HPDE6-E6E7 (cell line): ENCODE results near the gene LSM14A.
"Not testable (repeated sequence)": the region's sequence is repeated elsewhere in the genome, so short reads cannot be mapped to it uniquely, and the experiment has no call there.

Experiments used
- DNase-seq: peaks from one replicate; pipeline ENCODE4 v3.0.0; 2011; ENCODE audit warnings: missing footprints; ENCODE audit errors: extremely low spot score

The LSM14A gene

DNA sequence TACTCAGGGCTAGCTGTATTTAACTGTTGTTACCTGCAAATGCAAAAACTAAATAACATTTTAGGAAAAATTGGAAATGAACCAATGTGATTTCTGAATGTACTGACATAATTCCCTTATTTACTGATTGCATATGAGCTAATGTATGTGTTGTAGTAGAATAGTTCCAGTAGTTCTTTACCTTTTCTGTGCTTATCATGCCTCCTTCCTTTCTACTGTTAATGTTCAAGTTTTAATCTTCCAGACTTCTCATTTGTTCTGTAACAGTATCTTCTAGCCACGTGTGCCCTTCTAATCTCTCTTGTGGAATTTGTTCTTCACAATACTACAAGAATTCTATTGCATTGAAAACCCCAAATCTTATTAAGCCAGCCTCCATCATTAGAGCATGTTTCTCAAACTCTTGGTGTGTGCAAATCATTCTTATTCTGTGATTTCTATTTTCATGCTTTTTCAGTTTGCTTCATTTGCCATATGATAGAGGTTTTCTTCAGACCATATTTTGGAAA is 17.7 kb downstream of the LSM14A start:
- no peak for DNase-seq

DNA sequence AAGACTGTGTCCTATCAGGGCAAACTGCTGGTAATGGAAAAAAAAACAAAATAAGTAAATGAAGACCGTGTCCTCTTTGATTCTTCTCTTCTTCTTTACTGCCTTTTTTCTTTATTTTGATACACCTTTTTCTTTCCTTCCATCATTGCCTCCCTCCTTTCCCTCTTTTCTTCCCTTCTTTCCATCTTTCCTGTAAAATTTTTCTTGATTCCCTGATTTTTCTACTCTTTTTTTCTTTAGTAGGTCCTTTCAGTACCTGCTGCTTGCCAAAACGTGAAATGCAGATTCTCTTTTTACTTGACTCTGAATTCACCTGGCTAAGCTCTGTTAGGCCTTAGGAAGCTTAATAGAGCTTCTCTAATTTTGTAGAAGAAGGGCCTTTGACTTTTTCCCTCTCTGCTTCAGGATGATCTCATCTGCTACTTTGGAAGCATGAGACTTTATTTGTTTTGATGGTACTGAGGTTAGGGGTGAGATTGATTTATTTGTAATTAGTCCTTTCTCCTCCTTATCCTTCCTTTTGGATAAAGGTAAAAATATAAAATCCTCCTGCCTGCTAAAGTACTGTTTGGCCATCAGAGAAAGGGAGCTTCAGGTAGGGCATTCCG is 19.2 kb downstream of the LSM14A start:
- no peak for DNase-seq

DNA sequence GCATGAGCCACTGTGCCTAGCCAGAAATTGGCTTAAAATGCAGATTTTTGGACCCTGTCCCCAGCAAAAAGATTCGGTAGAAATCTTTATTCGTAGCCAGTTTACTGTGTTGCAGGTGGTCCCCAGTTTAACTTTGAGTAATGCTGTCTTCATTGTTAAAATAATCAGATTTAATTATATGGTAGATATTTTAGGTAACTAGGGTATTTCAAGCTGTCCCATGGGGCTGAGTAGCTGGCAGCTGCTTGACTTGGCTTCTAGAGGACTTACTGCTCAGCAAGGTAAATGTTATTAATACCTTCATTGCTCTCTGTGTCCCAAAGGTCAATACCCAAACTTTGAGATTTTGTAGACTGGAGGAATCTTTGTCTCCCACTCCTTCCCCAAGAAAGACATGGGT is 21.1 kb downstream of the LSM14A start:
- no peak for DNase-seq

DNA sequence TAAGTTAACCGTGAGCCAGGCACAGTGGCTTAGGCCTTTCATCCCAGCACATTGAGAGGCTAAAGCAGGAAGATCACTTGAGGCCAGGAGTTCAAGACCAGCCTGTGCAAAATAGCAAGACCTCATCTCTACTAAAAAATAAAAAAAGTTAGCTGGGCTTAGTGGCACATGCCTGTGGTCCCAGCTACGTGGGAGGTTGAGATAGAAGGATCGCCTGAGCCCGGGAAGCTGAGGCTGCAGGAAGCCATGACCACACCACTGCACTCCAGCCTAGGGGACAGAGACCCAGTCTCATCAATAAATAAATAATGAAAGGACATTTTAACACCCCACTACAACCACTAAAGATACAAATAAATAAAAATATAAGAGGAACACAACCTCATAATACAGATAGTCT is 21.6 kb downstream of the LSM14A start:
- no peak for DNase-seq

DNA sequence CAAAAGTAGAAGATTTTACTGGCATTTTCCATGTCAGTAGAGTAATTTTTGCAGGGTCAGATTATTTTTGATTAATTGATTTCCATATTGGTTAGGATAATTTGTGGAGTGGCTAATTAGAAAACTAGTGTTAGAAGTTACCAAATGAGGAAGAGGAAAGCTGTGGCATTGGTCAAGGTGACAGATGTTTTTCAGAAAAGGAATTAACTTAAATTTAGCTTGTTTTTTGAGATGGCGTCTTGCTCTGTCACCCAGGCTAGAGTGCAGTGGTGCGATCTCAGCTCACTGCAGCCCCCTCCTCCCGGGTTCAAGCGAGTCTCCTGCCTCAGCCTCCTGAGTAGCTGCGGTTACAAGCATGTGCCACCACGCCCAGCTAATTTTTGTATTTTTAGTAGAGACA is 28.8 kb downstream of the LSM14A start:
- no peak for DNase-seq

DNA sequence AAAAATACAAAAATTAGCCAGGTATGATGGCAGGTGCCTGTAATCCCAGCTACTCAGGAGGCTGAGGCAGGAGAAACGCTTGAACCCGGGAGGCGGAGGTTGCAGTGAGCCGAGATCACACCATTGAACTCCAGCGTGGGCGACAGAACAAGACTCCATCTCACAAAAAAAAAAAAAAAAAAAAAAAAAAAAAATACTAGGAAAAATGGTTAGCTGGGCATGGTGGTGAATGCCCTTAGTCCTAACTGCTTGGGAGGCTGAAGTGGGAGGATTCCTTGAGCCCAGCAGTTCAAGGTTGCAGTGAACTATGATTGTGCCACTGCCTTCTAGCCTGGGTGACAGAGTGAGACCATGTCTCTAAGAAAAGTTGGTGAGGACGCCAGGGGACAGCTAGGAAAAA is 33.0 kb downstream of the LSM14A start:
- not testable (repeated sequence) for DNase-seq

DNA sequence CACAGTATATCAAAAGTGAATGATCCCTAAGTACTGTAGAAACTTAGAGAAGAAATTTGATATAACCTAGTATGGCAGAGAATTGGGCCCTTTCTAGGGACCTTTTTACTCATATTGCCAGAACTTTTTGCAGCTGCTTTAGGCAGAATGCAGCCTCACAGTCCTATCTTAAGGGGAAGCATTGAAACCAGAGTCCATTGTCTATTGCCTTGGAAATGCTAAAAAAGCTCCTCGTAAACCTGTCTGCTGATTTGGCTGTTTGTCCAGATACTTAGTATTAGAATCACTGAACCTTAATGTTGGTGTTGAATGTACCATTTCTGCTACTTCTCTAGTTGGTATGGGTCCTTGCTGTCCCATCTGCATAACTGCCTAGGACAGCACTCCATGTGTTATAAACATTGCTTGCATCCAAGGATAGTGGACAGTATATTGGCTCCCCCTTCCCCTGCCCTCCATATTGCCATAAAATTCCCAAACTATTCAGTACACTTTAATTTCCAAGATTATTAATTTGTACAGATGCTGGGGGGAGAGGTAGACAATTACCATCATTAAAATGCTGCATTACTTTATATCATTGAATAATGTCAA is 36.1 kb downstream of the LSM14A start:
- no peak for DNase-seq

DNA sequence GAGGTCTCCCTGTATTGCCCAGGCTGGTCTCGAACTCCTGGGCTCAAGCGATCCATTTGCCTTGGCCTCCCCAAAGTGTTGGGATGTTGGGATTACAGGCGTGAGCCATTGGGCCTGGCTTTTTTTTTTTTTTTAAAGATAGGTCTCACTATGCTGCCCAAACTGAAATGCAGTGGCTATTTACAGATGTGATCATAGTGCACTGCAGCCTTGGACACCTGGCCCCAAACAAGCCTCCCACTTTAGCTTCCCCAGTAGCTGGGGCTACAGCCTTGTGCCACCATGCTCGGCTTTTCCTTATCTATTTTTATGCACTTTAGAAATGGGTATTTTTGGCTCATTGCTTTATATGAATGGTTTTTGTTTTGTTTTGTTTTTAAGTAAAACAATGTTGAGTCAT is 37.4 kb downstream of the LSM14A start:
- DNase-seq: no peak

DNA sequence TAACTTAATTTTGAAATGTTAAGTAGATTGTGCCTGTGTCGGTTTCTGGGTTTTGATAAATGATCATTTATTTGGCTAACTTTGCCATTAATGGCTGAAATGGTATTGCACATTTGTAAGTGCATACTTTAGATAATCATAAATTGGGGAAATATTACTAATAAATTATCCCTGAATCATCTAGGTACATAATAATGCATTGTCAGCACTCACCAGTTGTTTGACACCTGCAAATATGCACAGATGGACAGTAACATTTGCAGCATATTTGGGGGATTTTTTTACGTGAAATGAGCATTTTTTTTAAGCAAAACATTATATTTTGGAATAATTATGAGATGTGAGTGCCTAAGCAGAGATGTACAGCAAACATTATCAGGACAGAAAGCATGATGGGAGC is 41.0 kb downstream of the LSM14A start:
- no peak for DNase-seq

DNA sequence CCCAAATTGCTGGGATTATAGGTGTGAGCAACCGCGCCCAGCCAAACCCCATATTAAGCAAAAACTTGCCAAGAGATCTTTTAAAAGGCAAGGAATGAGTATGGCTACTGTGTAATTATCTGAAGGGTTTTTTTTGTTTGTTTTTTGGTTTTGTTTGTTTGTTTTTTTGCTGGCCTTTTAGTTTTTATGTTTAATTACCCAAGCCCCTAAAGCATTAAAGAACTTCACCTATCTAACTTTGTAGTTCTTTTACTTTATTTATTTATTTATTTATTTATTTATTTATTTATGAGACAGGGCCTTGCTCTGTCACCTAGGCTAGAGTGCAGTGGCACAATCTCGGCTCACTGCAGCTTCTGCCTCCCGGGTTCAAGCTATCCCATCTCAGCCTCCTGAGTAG is 41.7 kb downstream of the LSM14A start:
- DNase-seq: no peak

DNA sequence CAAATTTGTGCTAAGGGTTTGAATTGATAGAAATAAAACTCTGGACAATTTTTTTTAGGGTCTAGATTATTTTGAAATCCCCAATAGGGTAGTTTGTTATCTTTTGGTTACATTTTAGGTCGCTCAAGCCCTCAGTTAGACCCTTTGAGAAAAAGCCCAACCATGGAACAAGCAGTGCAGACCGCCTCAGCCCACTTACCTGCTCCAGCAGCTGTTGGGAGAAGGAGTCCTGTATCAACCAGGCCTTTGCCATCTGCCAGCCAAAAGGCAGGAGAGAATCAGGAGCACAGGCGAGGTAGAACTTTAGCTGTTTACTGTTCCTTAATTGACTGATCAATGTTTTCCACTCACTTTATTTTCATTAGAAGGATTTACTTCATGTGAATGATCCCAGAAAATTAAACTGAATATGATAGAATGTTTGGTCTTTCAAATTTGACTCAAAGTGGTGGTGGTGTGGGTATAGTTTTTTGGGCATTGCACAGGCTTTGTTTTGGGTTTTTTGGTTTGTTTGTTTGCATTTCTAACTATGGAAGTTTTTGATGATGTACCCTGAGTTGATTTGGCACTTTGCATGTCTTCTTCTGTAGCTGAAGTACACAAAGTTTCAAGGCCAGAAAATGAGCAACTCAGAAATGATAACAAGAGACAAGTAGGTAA is 42.8 kb downstream of the LSM14A start:
- DNase-seq: no peak

DNA sequence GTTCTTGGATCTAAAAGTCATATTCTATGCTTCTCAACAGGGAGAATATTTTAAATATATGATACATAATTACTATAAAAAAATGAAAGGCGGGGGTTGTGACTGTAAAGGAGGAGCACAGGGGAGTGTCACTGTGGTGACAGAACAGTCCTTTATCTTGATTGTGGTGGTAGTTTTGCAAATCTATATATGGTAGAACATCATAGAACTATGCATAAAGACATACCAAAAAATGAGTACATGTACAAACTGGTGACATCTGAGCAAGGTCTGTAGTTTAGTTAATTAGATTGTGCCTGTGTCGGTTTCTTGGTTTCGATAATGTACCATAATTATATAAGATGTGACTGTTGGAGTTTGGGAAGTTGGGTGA is 43.3 kb downstream of the LSM14A start:
- DNase-seq: no peak

DNA sequence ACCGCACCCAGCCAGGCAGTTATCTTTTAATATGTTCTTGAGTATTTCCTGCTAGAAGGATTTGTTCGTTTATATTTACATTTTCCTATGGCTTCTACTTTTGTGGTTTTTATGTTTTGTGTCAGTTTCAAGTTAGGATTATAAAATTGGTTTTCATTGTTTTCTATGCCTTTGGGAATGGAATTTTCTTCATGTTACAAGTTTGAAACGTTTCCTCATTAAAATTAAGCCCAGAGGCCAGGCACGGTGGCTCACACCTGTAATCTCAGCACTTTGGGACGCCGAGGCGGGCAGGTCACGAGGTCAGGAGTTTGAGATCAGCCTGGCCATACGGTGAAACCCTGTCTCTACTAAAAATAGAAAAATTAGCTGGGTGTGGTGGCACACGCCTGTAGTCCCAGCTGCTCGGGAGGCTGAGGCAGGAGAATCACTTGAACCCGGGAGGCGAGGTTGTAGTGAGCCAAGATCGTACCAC is 44.5 kb downstream of the LSM14A start:
- DNase-seq: not testable (repeated sequence)

DNA sequence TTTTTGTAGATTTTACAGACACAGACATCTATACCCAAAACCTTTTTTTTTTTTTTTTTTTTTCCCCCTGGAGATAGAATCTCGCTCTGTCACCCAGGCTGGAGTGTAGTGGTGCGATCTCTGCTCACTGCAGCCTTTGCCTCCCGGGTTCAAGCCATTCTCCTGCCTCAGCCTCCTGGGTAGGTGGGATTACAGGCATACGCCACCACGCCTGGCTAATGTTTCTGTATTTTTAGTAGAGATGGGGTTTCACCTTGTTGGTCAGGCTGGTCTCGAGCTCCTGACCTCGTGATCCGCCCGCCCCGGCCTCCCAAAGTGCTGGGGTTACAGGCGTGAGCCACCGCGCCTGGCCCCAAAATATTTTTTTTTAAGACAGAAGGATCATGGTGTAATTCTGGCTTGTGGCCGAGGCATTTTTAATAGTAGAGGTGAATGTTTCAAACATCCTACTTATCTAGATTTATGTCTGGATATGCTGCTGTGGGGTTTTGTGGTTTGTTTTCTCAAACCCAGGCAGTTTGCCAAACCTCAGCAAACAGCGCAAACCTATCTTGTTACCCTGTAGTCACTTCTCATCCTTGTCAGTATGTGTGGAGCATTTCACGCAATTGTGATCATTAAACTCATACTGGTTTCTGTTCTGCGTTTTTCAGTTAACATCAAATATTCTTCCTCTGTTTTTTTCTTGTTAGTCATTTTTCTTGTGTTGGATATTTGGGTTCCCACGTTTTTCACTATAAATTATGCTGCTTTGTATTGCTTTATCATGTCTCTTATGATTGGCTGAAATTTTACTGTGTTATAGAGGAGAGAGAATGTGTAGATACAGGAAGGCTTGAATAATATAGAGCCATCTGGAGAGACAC is 45.9 kb downstream of the LSM14A start:
- DNase-seq: no peak

DNA sequence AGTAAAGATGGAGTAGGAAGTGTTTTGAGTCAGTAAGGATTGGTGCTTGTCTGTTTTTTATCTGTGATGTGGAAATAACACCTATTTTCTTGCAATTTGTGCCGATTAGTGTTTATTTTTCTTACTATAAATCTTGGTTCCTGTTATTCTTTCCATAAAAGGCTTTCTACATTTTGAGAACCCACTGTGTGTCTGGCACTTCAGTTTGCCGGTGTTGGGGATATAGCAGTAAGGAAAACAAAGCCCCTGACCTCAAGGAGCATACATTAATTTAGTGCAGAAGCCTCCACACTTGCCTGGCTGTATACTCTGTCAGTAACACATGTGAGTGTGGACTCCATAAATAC is 46.5 kb downstream of the LSM14A start:
- no peak for DNase-seq

DNA sequence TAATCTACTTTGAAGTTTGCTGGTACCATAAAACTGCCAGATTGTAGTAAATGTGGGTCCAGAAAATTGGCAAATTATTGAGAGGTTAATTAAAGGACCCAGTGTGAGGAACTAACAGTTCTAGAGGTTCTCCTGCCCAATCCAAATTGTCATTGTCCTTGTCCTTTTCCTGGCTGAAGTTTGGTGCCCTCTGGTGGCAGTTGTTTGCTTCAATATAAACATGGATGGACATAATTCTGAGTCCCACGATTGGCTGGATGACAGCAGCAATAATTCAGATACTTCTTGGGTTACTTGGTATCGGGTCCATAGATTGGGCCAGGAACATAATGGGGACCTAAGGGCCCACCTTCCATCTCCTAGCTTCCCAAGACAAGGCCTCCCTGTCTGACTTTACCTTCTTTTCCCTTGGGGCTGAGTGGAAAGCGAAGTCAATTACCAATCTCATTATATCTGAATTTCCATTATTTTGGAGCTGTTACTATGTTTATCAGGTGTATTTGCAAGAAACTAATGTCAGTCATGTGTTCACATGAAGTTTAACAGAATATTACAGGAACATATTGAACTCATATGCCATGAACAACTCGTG is 48.3 kb downstream of the LSM14A start:
- DNase-seq: peak; percentile 22

DNA sequence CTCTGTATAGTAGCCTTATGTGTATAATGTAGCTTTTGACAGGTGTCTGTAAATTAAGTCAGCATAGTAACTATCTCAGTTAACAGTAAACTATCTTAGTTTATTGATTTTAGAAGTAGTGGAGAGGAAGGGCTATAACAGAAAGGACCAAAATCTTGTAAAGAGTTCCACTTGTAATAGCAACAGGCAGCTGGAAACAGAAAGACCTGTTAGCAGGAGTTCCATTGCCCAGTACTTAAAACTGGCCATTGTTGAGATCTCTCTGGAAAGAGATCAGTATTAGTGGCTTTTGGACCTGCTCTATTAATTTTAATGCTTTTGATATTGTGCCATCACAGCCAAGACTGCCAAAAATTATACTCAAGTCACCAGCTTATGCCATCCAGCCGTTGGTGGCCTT is 50.1 kb downstream of the LSM14A start:
- DNase-seq: no peak

DNA sequence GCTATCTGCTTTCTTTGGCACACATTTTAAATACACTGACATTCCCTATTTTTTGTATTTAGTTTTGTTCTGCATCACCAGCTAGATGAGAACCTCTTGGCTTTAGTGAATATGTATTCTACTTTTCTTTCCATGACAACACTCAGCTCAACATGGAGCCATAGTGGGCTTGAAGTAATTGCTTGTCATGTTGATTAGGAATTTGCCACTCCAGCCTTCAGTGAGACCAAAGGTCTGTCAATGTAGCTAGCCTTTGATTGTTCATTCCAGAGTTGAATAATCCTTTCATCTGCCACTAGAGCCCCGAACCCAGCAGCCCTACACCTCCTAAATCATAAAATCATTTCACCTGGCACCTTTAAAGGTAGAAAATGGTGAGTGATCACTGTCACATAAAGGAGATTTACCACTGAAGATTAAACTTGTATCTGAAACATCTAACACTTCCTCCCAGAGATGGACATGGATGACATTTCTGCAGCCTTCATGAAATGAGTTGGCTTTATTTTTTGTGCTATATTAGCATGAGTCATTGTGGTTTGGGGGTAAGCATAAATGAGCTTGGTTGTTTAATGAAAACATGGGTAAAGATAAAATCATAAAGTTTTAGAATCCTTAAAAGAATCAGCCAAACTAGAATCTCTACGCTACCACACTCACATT is 52.8 kb downstream of the LSM14A start:
- DNase-seq: no peak

DNA sequence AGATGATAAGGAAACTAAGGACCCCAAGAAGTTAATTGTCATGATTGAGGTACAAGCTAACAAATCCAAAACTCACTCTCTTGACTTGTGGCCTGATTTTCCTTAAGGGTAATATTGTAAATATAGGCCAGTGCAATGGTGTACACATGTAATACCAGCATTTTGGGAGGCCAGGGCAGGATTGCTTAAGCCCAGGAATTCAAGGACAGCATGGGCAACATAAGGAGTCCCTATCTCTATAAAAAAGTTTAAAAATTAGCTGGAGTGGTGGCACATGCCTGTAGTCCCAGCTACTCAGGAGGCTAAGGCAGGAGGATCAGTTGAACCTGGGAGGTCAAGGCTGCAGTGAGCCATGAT is 53.3 kb downstream of the LSM14A start:
- no peak for DNase-seq

DNA sequence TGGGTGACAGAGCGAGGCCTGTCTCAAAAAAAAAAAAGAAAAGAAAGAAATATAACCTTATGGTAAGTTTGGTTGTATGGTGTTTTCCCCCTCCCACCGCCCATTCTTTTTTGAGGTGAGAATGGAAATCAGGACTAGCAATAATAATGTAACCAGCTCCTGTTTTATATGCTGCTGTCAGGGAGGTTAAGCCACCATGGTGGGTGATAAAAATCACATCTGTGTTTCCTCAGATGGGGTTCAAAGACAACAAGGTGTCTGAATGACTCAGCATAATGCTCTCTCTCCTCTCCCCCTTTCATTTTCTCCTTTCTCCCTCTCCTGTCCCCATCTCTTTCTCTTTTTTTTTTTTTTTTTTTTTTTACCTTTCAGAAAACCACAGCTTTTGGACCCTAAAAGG is 53.7 kb downstream of the LSM14A start:
- no peak for DNase-seq

DNA sequence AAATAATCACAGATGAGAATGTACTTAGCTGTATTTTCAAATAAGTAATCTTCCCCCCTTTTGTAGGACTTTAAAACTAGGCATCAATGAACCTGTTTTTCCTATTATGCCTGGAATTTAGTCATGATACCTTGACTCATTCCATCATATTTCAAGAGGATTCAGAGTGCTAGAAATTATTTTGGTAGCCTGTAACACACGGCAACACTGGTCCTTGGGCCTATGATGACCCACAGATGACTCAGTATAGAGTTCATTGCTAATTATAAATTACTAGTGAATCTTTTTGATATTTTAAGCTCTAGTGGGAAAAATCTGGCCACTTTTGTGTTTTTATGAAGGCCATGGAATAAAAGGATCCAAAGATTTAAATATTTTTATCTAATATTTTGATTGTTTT is 56.0 kb downstream of the LSM14A start:
- no peak for DNase-seq

DNA sequence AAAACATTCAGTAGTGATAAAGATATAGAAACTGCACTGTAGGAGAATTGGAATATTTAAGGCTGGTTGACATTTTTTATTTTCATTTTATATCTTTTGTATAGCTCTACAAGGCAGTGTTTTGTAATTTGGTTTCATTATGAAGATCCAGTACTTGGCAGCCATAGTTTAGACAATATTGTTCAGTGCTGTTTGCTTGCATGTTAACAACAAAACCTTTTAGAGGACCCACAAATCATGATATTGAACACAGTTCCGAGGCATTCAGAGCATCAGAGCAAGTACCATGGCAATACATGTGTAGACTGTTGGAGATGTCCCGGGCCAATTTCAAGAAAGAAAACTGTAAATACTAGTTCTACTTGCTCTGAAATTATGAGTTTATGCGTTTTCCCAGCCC is 56.5 kb downstream of the LSM14A start:
- DNase-seq: no peak
